Aorta (tissue), 5 donors: Measurements from ENCODE around the gene METTL23. TPM values are rescaled to one million over a fixed set of nuclear protein-coding genes. Genes with fewer than 3 reads are reported as not detected.

Experiments
- ATAC-seq: fragments of 200-7000 bp; cut with Tn5 transposase; one replicate; pipeline ENCODE4 v1.9.1; 2022; ENCODE audit warnings: moderate library complexity; ENCODE audit not compliant: low FRiP score
- DNase-seq, 2 donors: peaks; one replicate each; pipeline ENCODE4 v3.0.0-alpha.2; 2020
- H3K27ac ChIP-seq, 2 donors: one replicate each; pipeline ENCODE4 v1.5.1; 2013; ENCODE audit warnings: low read length in 2 of 2, mild to moderate bottlenecking in 2 of 2, moderate library complexity in 2 of 2, control low read depth in 1 of 2, inconsistent platforms in 1 of 2, low read depth in 1 of 2
- H3K27me3 ChIP-seq, 2 donors: one replicate each; pipeline ENCODE4 v1.6.1; 2013; ENCODE audit warnings: control low read depth in 1 of 2, low read length in 1 of 2, mild to moderate bottlenecking in 1 of 2, moderate library complexity in 1 of 2; ENCODE audit not compliant: insufficient read depth in 2 of 2, control insufficient read depth in 1 of 2
- H3K36me3 ChIP-seq, 2 donors: one replicate each; pipeline ENCODE4 v1.6.1; 2013; ENCODE audit warnings: control low read depth in 1 of 2, low read length in 1 of 2, mild to moderate bottlenecking in 1 of 2; ENCODE audit not compliant: insufficient read depth in 2 of 2, control insufficient read depth in 1 of 2
- H3K4me1 ChIP-seq, 2 donors: one replicate each; pipeline ENCODE4 v1.6.1; 2013; ENCODE audit warnings: low read length in 2 of 2, control low read depth in 1 of 2, mild to moderate bottlenecking in 1 of 2, moderate library complexity in 1 of 2; ENCODE audit not compliant: insufficient read depth in 2 of 2, control insufficient read depth in 1 of 2
- H3K4me3 ChIP-seq, 2 donors: one replicate each; pipeline ENCODE4 v1.5.1; 2013; ENCODE audit warnings: low read length in 2 of 2, control low read depth in 1 of 2, mild to moderate bottlenecking in 1 of 2
- H3K9me3 ChIP-seq: one replicate; pipeline ENCODE4 v1.6.1; 2013; ENCODE audit warnings: mild to moderate bottlenecking, low read length; ENCODE audit not compliant: control insufficient read depth
- whole genome bisulfite sequencing, 2 donors: extraction: QIAGEN DNeasy Blood & Tissue Kit; methylation state at CpG; one replicate each; pipeline ENCODE4 v1.1.7; 2013; 5-methylcytosine and 5-hydroxymethylcytosine counted together
- intact Hi-C, 2 donors: fragments of 100-400 bp; cut with DNase I; formaldehyde crosslinking; loops; one replicate each; pipeline versions ENCODE4 v1.14.2 to v1.15.0; 2022
- polyA plus RNA-seq, 2 donors: library from polyadenylated mRNA; stranded (reverse); fragments of 200-250 nt; gene quantifications; one replicate each; pipeline ENCODE4 v1.2.3, GENCODE V29; 2013
- total RNA-seq, 2 donors: library from RNA; stranded (reverse); fragmentation: NEBNext Ultra II Directional; extraction: Animal tissue kit (Norgen Biotek cat#: 25700); gene quantifications; one replicate each; pipeline ENCODE4 v1.2.1, GENCODE V29; 2021
- donor health status: healthy with polysubstance abuse.
- donor health status: Bipolar disorder and iron deficiency.
- donor health status: DM: no; HTN: no; CAD: no.
- donor health status: DM: no; HTN: no; CAD: no.
- donor health status: DM: yes; HTN: yes; CAD: no.

The METTL23 gene
- total and polyA plus RNA-seq, 4 donors = 26.8 to 37.5 (median 28.2) TPM

GRCh38 chr17:76752006-76752405, 25.4 kb downstream of the METTL23 start:
- H3K36me3 ChIP-seq = peaks cover 2 to 6% of the 10 kb centered on the region in 2 donors
- no peaks in the 10 kb centered on the region for H3K4me1 ChIP-seq
- H3K27ac ChIP-seq = no peak overlapping the region
- intact Hi-C loops = no loop called here
- WGBS, 2 donors = 88 to 91% methylated on average over 4 of the region's 4 CpGs
- ATAC-seq (no peak), DNase-seq (no peak)
- no peaks in the 10 kb centered on the region for H3K9me3 ChIP-seq
- H3K27me3 ChIP-seq = no peaks in the 10 kb centered on the region
- no peak overlapping the region for H3K4me3 ChIP-seq

- no peaks in the 10 kb centered on the region for H3K9me3 ChIP-seq
- DNase-seq (no peak), ATAC-seq (no peak)
- H3K4me3 ChIP-seq = no peak overlapping the region
- no peaks in the 10 kb centered on the region for H3K4me1 ChIP-seq
- H3K27me3 ChIP-seq = no peaks in the 10 kb centered on the region
- 83 to 86% methylated on average over 12 of the region's 12 CpGs for WGBS, 2 donors
- H3K36me3 ChIP-seq = peaks cover 4 to 6% of the 10 kb centered on the region in 2 donors
- intact Hi-C loops = no loop called here
- no peak overlapping the region for H3K27ac ChIP-seq
These were observed 26.7 kb downstream of the METTL23 start for GRCh38 chr17:76753061-76753961.

DNA sequence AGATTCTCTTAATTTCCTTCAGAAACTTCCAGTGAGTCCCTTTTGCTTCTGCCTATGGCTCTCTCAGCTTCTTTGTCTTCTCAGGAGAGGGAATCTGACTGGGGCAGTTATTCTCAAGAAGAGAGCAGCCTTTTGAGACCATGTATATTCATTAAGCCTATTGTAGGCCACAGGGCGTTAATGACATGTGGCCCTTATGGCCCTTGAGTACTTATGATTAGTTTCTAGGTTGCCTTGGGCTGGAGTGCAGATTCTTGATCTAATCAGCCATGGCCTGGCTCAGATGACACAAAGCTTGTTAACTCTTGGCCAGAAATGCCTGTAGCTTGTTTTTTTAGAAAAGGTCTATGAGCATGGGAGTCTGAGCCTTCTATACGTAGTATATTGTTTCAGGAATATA, 28.6 kb downstream of the METTL23 start:
- 97 to 98% methylated on average over 2 of the region's 2 CpGs for WGBS, 2 donors
- ATAC-seq (no peak), DNase-seq (no peak)
- Histone ChIP-seq H3K9me3 (no peaks in the 10 kb centered on the region), H3K36me3 (peaks cover 4 to 6% of the 10 kb centered on the region in 2 donors), H3K4me1 (no peaks in the 10 kb centered on the region), H3K27me3 (no peaks in the 10 kb centered on the region), H3K27ac (no peak overlapping the region), H3K4me3 (no peak overlapping the region)
- intact Hi-C loops = no loop called here

GRCh38 chr17:76757256-76757655, 30.6 kb downstream of the METTL23 start:
- H3K27me3 ChIP-seq = no peaks in the 10 kb centered on the region
- no peak overlapping the region for H3K27ac ChIP-seq
- H3K36me3 ChIP-seq = peaks cover 0 to 4% of the 10 kb centered on the region in 2 donors
- no peaks in the 10 kb centered on the region for H3K4me1 ChIP-seq
- intact Hi-C loops = no loop called here
- DNase-seq (no peak), ATAC-seq (no peak)
- H3K9me3 ChIP-seq = no peaks in the 10 kb centered on the region
- WGBS, 2 donors = 89 to 90% methylated on average over 5 of the region's 5 CpGs
- H3K4me3 ChIP-seq = no peak overlapping the region

GRCh38 chr17:76758570-76758969, 31.9 kb downstream of the METTL23 start:
- ATAC-seq (no peak), DNase-seq (no peak)
- no peak overlapping the region for H3K27ac ChIP-seq
- H3K4me3 ChIP-seq = no peak overlapping the region
- WGBS, 2 donors = 95 to 96% methylated on average over 3 of the region's 3 CpGs
- peaks cover 0 to 4% of the 10 kb centered on the region in 2 donors for H3K36me3 ChIP-seq
- no peaks in the 10 kb centered on the region for H3K27me3 ChIP-seq
- intact Hi-C loops = no loop called here
- no peaks in the 10 kb centered on the region for H3K9me3 ChIP-seq
- no peaks in the 10 kb centered on the region for H3K4me1 ChIP-seq

DNA sequence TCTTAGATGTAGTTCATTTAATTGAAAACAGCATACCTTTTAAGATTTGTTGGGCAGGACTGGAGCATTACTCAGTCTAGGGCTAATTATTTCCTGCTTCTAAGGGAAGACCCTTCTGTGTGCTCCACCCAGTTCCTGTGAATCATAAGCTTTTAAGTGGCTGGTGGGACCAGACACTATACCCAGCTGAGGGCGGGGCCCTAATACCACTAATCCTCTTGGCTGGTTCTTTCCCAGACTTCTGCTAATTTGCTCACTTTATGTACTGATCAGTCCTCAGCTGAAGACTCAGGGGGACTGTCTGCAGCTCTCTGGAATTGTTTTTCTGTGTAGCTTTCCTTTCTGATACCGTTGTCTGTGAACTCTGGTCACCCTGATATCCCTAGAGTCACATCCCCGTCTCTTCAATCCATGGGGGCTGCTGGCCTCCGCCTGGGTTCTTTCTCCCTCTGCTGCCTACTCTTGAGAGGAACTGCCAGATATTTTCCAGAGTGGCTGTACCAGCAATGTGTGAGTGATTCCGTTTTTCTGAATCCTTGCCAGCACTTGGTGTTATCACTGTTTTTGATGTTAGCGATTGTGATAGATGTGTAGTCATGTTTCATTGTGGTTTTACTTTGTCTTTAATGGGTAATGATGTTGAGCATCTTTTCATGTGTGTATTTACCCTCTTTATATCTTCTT, 46.3 kb downstream of the METTL23 start:
- Histone ChIP-seq H3K4me1 (no peaks in the 10 kb centered on the region), H3K4me3 (no peak overlapping the region), H3K27ac (no peak overlapping the region), H3K27me3 (no peaks in the 10 kb centered on the region), H3K36me3 (peaks cover 8 to 14% of the 10 kb centered on the region in 2 donors), H3K9me3 (no peaks in the 10 kb centered on the region)
- WGBS, 2 donors = 70 to 73% methylated on average over 6 of the region's 6 CpGs
- DNase-seq = peak in 1 of 2 donors; percentile 54
- no peak for ATAC-seq
- intact Hi-C loops = no loop called here

GRCh38 chr17:76775021-76775600, 48.5 kb downstream of the METTL23 start:
- ATAC-seq = no peak
- 91% methylated on average over 10 of the region's 10 CpGs for WGBS, 2 donors
- Histone ChIP-seq H3K4me3 (no peak overlapping the region), H3K27me3 (no peaks in the 10 kb centered on the region), H3K4me1 (no peaks in the 10 kb centered on the region), H3K36me3 (peaks cover 6 to 8% of the 10 kb centered on the region in 2 donors), H3K27ac (no peak overlapping the region), H3K9me3 (no peaks in the 10 kb centered on the region)
- intact Hi-C loops = no loop called here
- DNase-seq = peak in 1 of 2 donors; percentile 2

- DNase-seq (peak in 1 of 2 donors; percentile 31), ATAC-seq (no peak)
- no peak overlapping the region for H3K27ac ChIP-seq
- peaks cover 0 to 3% of the 10 kb centered on the region in 2 donors for H3K36me3 ChIP-seq
- intact Hi-C loops = no loop called here
- H3K4me1 ChIP-seq = no peaks in the 10 kb centered on the region
- no peaks in the 10 kb centered on the region for H3K27me3 ChIP-seq
- H3K4me3 ChIP-seq = no peak overlapping the region
- WGBS, 2 donors = 87% methylated on average over 12 of the region's 12 CpGs
- H3K9me3 ChIP-seq = no peaks in the 10 kb centered on the region
These were observed 54.7 kb downstream of the METTL23 start for GRCh38 chr17:76781056-76781982.
